Panc1 (cell line): Measurements from ENCODE around the gene MLNR. TPM values are rescaled to one million over a fixed set of nuclear protein-coding genes. Genes with fewer than 3 reads are reported as not detected.

ENCODE experiments used
- ATAC-seq: fragments of 200-7000 bp; cut with Tn5 transposase; 2 replicates; pipeline ENCODE4 v1.9.1; 2020; ENCODE audit warnings: mild to moderate bottlenecking, moderate library complexity
- BruUV-seq: library from RNA; stranded (reverse); fragments of 400-500 nt; replicated peaks from 2 replicates; lab custom pipeline; 2021; lab: Mats Ljungman, UMichigan
- CTCF ChIA-PET: fragments of 300-600 bp; sonication (Branson Sonifier 250); formaldehyde crosslinking; loops from one replicate; lab custom pipeline; 2022; ENCODE audit warnings: antibody characterized with exemption; lab: Charles Lee
- POLR2A ChIA-PET: fragments of 300-600 bp; sonication (Branson Sonifier 250); formaldehyde crosslinking; loops from one replicate; lab custom pipeline; 2022; ENCODE audit warnings: antibody characterized with exemption; lab: Charles Lee
- DNase-seq: peaks from one replicate; pipeline ENCODE4 v3.0.0-alpha.2; 2010; ENCODE audit warnings: low read depth, low spot score
- H3K27ac ChIP-seq: 2 replicates; pipeline ENCODE4 v1.5.1; 2011; ENCODE audit warnings: mild to moderate bottlenecking, low read length, inconsistent platforms
- H3K27me3 ChIP-seq: fragments of 200-500 bp; sonication (Bioruptor generic); 2 replicates; pipeline ENCODE4 v1.6.0; 2014; ENCODE audit warnings: low read length, inconsistent platforms; ENCODE audit not compliant: control insufficient read depth, insufficient read depth
- H3K36me3 ChIP-seq: fragments of 200-500 bp; sonication (Bioruptor generic); 2 replicates; pipeline ENCODE4 v1.5.1; 2014; ENCODE audit warnings: inconsistent platforms, mild to moderate bottlenecking, low read length, moderate library complexity; ENCODE audit not compliant: control insufficient read depth, insufficient read depth
- H3K4me1 ChIP-seq: 2 replicates; pipeline ENCODE4 v1.5.1; 2011; ENCODE audit warnings: inconsistent platforms, mild to moderate bottlenecking, low read length, moderate library complexity; ENCODE audit not compliant: control insufficient read depth, insufficient read depth
- H3K4me3 ChIP-seq, 2 experiments: 2 replicates each; pipeline ENCODE4 v1.5.1; 2011 to 2012; ENCODE audit warnings: low read depth in 2 of 2, low read length in 2 of 2, mild to moderate bottlenecking in 2 of 2, inconsistent platforms in 1 of 2, moderate library complexity in 1 of 2
- H3K9me3 ChIP-seq: fragments of 200-500 bp; sonication (Bioruptor generic); 2 replicates; pipeline ENCODE4 v1.5.1; 2014; ENCODE audit warnings: low read depth, mild to moderate bottlenecking, inconsistent platforms, low read length, moderate library complexity; ENCODE audit not compliant: control insufficient read depth, insufficient read depth
- POLR2AphosphoS5 ChIP-seq: IDR thresholded peaks from 2 replicates; pipeline ENCODE4 v1.6.1; 2012; ENCODE audit warnings: mild to moderate bottlenecking, low read depth, low read length, moderate library complexity
- REST ChIP-seq, 2 experiments: IDR thresholded peaks; 2 replicates each; pipeline ENCODE4 v1.6.1; 2011 to 2012; ENCODE audit warnings: low read depth in 2 of 2, control low read depth in 1 of 2, low read length in 1 of 2, mild to moderate bottlenecking in 1 of 2, moderate library complexity in 1 of 2; ENCODE audit not compliant: insufficient read depth in 1 of 2
- SIN3A ChIP-seq: IDR thresholded peaks from 2 replicates; pipeline ENCODE4 v1.6.1; 2012; ENCODE audit warnings: low read depth, mild to moderate bottlenecking, low read length, moderate library complexity, borderline replicate concordance; ENCODE audit not compliant: insufficient read depth
- TCF7L2 ChIP-seq: IDR thresholded peaks from 2 replicates; pipeline ENCODE4 v1.6.1; 2011; ENCODE audit warnings: mild to moderate bottlenecking, low read depth, low read length, inconsistent platforms
- in situ Hi-C: cut with HindIII; loops from 2 replicates; pipeline ENCODE4 v1.10.0; 2016; ENCODE audit warnings: low sequenced_read_pairs, low pct_unique_long_range_greater_than_20kb
- intact Hi-C: fragments of 100-400 bp; cut with micrococcal nuclease; formaldehyde crosslinking; loops from one replicate; pipeline ENCODE4 v1.10.0; 2022; ENCODE audit not compliant: unreplicated experiment
- total RNA-seq: library from RNA; stranded (reverse); gene quantifications from one replicate; pipeline ENCODE4 v1.2.1, GENCODE V29; 2021; ENCODE audit not compliant: unreplicated experiment
- TF ChIP-seq, protein P1 (sequence below): fragments of 450-650 bp; IDR thresholded peaks from 2 replicates; pipeline ENCODE4 v1.5.1; 2017; ENCODE audit warnings: mild to moderate bottlenecking

The MLNR gene
- total RNA-seq, 1 experiment from 2014 or later = 0.62 TPM

GRCh38 chr13:49251326-49251725 is 31.2 kb downstream of the MLNR start:
- intact Hi-C loops = no loop called here
- Histone ChIP-seq H3K4me3 (no peak overlapping the region), H3K9me3 (no peaks in the 10 kb centered on the region), H3K36me3 (peaks cover 4% of the 10 kb centered on the region), H3K4me1 (no peaks in the 10 kb centered on the region; the same call in 1 of the 2 replicates), H3K27me3 (no peaks in the 10 kb centered on the region), H3K27ac (no peak overlapping the region)
- no peak for ATAC-seq
- in situ Hi-C loops = no loop called here
- DNase-seq = no peak
- TF ChIP-seq POLR2AphosphoS5 (no peak), TCF7L2 (no peak), REST (IDR thresholded peaks at IDR 0.05; ENCODE audit: insufficient read depth in 1 of 2, low read depth in 2 of 2, low read length in 1 of 2) (no peak), SIN3A (no peak)
- TF ChIP-seq, protein P1, sequence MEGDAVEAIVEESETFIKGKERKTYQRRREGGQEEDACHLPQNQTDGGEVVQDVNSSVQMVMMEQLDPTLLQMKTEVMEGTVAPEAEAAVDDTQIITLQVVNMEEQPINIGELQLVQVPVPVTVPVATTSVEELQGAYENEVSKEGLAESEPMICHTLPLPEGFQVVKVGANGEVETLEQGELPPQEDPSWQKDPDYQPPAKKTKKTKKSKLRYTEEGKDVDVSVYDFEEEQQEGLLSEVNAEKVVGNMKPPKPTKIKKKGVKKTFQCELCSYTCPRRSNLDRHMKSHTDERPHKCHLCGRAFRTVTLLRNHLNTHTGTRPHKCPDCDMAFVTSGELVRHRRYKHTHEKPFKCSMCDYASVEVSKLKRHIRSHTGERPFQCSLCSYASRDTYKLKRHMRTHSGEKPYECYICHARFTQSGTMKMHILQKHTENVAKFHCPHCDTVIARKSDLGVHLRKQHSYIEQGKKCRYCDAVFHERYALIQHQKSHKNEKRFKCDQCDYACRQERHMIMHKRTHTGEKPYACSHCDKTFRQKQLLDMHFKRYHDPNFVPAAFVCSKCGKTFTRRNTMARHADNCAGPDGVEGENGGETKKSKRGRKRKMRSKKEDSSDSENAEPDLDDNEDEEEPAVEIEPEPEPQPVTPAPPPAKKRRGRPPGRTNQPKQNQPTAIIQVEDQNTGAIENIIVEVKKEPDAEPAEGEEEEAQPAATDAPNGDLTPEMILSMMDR = no peak
- ChIA-PET POLR2A (no interaction called here), CTCF (no interaction called here)
- BruUV-seq = no TSS peak

DNA sequence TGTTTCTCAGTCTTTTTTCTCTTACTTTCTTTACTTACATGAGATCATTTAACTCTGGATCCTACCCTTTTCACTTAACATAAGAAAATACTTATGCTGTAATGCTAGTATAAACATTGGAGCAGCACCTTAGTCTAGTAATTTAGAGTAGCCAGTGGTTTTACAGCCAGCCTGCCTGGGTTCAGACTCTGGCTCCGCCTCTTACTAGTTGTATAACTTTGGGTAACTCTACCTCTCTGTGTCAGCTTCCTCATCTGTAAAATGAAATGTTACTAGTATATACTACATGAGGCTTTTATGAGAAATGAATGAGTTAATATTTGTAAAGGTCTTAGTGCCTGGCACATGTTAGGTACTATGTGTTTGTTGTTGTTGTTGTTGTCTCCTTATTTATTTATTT is 33.2 kb downstream of the MLNR start:
- no peak for ATAC-seq
- POLR2A ChIA-PET = no interaction called here
- TF ChIP-seq SIN3A (no peak), REST (IDR thresholded peaks at IDR 0.05; ENCODE audit: insufficient read depth in 1 of 2, low read depth in 2 of 2, low read length in 1 of 2) (no peak), TCF7L2 (no peak), POLR2AphosphoS5 (no peak)
- TF ChIP-seq, protein P1 = no peak
- intact Hi-C loops (no loop called here), in situ Hi-C loops (no loop called here)
- H3K27ac ChIP-seq = no peak overlapping the region
- H3K4me3 ChIP-seq = no peak overlapping the region
- H3K4me1 ChIP-seq = no peaks in the 10 kb centered on the region; the same call in 1 of the 2 replicates
- CTCF ChIA-PET = no interaction called here
- no peaks in the 10 kb centered on the region; the same call in none of the 2 replicates for H3K36me3 ChIP-seq
- H3K27me3 ChIP-seq = no peaks in the 10 kb centered on the region
- H3K9me3 ChIP-seq = no peaks in the 10 kb centered on the region
- DNase-seq = no peak
- BruUV-seq = no TSS peak
